ENCODE data around the gene KDM2B.

KDM2B gene

DNA sequence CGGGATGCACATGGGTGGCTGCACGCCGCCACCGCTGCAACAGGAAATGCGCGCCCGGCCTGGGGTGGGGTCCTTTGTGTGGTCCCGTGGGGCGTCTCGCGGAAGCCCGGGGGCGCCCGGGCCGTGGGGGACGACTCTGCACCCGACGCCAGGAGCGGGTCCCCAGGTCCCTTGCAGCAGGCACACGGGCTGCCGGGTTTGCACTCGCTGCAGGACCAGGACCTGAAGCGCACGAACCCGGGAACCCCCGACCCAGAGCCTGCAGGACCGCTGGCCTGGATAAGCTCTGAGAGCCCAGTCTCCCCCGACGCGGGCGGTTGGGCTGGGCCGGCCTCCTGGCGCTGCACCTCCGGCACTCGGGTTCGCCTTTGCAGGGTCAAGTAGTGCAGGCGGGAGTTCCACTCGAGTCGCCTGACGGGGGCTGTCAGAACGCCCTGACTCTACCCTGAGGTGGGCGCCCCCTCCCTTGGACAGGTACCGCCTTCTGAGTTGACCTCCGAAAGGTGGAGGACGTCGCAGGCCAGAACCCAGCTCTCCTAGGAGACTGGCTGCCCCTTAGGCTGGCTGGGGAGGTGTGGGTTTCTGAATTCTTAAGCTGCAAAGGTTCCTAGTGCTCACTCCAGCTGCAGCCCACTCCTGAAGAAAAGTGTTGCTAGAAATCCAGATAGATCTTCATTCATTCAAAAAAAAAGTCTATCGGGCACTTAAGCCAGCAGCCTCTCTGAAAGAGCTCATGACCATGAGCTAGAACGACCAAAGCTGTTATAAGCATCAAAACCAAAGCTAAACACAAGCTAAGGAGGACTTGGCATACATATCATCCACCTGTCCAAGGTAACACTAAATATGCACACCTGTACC lies 113.0 kb downstream of the KDM2B start:
- in situ Hi-C loops (cut with MboI; ENCODE audit: low sequenced_read_pairs) = no loop called here

GRCh38 chr12:121466794-121467637 lies 113.8 kb downstream of the KDM2B start:
- in situ Hi-C loops (cut with MboI; ENCODE audit: low sequenced_read_pairs) = no loop called here

DNA sequence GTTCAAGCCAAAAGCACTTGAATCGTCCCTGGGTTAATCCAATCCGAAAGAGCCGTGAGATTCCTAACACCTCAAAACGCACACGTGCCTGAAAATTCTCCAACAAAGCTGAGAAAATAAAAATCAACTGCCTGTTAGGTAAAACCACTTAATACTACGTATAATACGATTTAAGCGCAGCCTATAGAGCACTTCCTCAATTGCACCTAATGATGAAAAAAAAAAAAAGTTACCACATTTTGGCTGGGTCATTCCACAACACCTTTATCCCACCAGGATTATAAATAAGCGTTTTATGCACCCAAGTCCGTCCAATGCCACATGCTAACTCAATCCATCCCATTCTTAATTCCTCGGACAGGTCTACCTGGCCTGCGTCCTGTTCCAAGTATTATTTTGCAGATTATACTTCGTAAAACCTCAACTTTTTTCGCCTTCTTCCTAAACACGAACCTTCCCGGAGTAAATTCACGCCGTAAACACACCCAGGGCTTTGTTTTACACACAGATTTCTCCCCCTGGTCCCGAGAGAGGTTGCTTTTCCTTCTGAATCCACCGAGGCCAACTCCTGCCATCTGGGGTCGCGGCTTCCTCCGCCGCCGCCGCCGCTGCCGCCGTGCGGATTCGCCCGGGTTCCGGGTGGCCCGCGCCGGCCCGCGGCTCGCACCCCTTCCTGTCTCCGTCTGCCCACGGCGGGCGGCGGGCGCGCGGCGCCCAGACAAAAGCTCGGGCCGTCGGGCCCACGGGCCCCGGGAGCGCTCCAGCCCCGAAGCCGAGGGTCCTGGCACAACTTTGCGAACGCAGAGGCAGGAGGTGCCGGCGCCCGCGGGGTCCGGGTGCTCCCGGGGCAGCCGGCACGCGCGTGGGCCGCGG lies 114.7 kb downstream of the KDM2B start:
- in situ Hi-C loops (cut with MboI; ENCODE audit: low sequenced_read_pairs) = no loop called here

DNA sequence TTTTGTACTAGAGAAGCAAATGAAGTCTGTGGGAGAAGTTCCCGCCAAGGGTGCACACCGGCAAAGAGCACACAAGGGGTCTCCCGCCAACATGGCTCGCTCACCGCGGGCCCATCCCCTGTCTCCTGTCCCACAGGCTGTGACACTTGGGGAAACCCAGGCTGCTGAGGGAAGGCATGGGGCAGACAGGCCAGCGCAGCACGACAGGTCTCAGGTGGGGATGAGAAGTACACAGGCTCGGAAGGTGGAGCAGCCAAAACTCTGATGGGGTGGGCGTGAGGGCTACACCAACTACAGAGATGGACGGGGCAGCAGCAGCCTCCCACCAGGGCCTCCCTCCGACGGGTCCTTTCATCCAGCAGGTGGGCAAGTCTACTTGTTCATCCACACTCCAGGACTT lies 116.5 kb downstream of the KDM2B start:
- in situ Hi-C loops (cut with MboI; ENCODE audit: low sequenced_read_pairs) = no loop called here

DNA sequence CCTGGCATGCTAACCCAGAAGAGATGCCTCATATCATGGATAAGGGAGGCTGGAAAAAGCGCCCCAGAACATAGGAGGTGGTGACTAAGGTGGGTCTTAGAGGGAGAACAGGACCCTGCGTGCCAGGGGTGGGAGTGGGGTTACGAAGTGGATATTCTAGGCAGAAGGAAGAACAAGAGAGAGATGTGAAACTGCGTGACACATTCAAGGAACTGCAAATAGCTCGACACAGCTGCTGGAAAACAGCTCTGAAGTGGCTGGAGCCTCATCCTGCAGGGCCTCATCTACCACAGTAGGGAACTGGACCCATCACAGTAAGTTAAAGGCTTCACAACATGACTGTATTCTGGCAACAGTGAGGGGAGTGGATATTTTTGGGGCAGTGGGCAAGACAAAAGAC lies 119.8 kb downstream of the KDM2B start:
- in situ Hi-C loops (cut with MboI; ENCODE audit: low sequenced_read_pairs) = no loop called here

DNA sequence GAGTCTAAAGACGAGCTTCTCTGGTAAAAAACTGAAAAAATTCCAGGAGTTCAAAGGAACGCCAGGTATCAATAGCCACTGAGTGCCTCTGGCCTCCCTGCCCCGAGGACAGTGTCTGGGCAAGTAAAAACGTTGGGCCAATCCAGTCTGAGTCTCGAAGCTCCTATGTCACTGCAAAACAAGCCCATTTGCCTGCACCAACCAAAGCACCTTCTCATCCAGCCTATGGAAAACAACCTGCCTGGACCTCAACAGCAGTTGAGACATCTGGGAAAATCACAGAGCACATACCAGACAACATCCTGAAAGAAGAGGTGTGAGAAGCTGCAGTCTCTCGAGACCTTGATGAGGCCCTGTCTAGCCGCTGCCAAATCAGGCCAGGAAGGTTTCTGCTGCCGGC lies 124.3 kb downstream of the KDM2B start:
- in situ Hi-C loops (cut with MboI; ENCODE audit: low sequenced_read_pairs) = no loop called here

GRCh38 chr12:121455766-121456420 lies 124.9 kb downstream of the KDM2B start:
- in situ Hi-C loops (cut with MboI; ENCODE audit: low sequenced_read_pairs) = no loop called here

- in situ Hi-C loops (cut with MboI; ENCODE audit: low sequenced_read_pairs) = no loop called here
Measured at GRCh38 chr12:121454921-121455320, 125.9 kb downstream of the KDM2B start.

DNA sequence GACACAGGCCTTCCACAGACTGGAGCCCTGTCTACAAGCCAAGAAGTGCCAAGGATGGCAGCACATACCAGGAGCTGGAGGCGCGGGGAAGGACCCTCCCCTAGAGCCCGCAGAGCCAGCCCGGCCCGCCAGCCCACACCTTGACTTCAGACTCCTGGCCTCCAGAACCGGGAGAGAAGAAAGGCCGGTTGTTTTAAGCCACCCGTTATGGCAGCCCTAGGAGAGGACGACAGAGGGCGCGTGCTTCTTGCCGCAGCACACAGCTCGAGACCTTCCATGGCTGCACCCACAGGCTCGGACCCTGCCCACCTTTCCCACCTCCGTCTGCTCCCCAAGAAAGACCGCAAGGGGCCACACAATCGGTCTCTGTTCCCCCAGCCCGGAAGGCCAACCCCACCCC lies 127.2 kb downstream of the KDM2B start:
- in situ Hi-C loops (cut with MboI; ENCODE audit: low sequenced_read_pairs) = no loop called here

- in situ Hi-C loops (cut with MboI; ENCODE audit: low sequenced_read_pairs) = no loop called here
Measured at GRCh38 chr12:121452985-121453360, 127.8 kb downstream of the KDM2B start.

GRCh38 chr12:121452340-121452984 lies 128.4 kb downstream of the KDM2B start:
- in situ Hi-C loops (cut with MboI; ENCODE audit: low sequenced_read_pairs) = no loop called here

- in situ Hi-C loops (cut with MboI; ENCODE audit: low sequenced_read_pairs) = no loop called here
Measured at GRCh38 chr12:121451961-121452339, 128.9 kb downstream of the KDM2B start.

- in situ Hi-C loops (cut with MboI; ENCODE audit: low sequenced_read_pairs) = no loop called here
Measured at GRCh38 chr12:121448771-121449315, 132.0 kb downstream of the KDM2B start.

DNA sequence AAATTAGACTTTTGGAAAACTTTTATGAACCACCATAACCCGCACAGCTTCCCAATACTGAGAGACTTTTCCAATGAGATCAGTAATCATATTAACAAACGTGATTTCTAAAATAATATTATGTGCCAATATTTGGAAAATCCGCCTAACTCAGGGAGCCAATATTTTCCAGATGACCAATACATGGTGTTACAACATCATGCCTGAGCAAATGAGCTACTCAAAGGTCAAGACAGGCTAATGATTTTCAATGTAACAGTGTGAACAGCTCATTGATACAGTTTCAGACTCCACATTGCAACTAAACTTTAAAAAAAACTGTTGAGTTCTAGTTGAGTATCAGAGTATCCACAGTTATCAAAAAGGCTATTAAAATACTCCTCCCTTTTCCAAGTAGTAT lies 134.1 kb downstream of the KDM2B start:
- in situ Hi-C loops (cut with MboI; ENCODE audit: low sequenced_read_pairs) = no loop called here

GRCh38 chr12:121444842-121445202 lies 136.0 kb downstream of the KDM2B start:
- in situ Hi-C loops (cut with MboI; ENCODE audit: low sequenced_read_pairs) = no loop called here

- in situ Hi-C loops (cut with MboI; ENCODE audit: low sequenced_read_pairs) = no loop called here
Measured at GRCh38 chr12:121443911-121444841, 136.6 kb downstream of the KDM2B start.

DNA sequence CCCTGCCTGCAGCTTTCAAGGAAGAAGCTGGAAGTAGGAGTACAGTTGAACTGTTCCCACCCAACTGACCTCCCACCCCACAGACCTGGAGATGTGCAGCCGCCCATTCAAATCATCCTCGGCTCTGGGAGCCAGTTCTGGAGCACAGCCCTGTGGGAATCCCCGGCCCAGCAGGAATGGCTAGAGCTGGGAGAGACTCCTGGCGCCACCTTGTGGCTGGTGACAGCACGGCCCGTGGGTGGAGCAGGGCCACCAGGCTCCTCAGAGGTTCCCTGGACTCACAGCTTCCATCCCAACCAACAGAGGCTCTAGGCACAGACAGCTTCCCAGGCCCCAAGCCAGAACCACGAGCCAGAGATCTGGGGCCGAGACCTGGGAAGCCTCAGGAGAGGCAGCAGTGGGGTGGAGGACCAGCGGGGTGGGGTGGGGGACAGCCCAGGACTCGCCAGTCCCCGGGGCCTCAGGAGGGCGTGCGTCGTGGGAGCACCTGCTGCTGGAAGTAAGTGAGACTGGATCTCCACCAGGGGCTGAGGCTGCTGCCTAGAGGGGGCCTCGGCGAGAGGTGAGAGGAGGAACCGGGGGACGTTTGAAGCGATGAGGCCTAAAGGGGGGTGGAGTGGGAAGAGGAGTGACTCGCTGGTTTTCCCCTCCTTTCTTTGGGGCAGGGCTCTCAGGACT lies 137.5 kb downstream of the KDM2B start:
- in situ Hi-C loops (cut with MboI; ENCODE audit: low sequenced_read_pairs) = no loop called here
